Endodermal cell (in vitro differentiated cells): Measurements from ENCODE around the gene IL10RB. TPM values are rescaled to one million over a fixed set of nuclear protein-coding genes. Genes with fewer than 3 reads are reported as not detected.

ENCODE experiments used
- DNase-seq: peaks from one replicate; pipeline ENCODE4 v3.0.0-alpha.2; 2017
- H3K27ac ChIP-seq: 2 replicates; pipeline ENCODE4 v1.5.1; 2013; ENCODE audit warnings: mild to moderate bottlenecking, low read depth, low read length, moderate library complexity
- H3K27me3 ChIP-seq: 2 replicates; pipeline ENCODE4 v1.6.1; 2013; ENCODE audit warnings: mild to moderate bottlenecking, low read length, moderate library complexity; ENCODE audit not compliant: insufficient read depth, control insufficient read depth, poor library complexity, severe bottlenecking
- H3K36me3 ChIP-seq: 2 replicates; pipeline ENCODE4 v1.7.0; 2013; ENCODE audit warnings: mild to moderate bottlenecking, low read length, moderate library complexity; ENCODE audit not compliant: control insufficient read depth, insufficient read depth
- H3K4me1 ChIP-seq: one replicate; pipeline ENCODE4 v1.7.0; 2013; ENCODE audit warnings: low read length; ENCODE audit not compliant: control insufficient read depth, insufficient read depth
- H3K4me3 ChIP-seq: 2 replicates; pipeline ENCODE4 v1.5.1; 2013; ENCODE audit warnings: mild to moderate bottlenecking, low read length, moderate library complexity
- H3K9ac ChIP-seq: 2 replicates; pipeline ENCODE4 v1.6.1; 2013; ENCODE audit warnings: mild to moderate bottlenecking, low read length, moderate library complexity; ENCODE audit not compliant: poor library complexity, severe bottlenecking; ENCODE audit errors: extremely low read depth
- H3K9me3 ChIP-seq: 2 replicates; pipeline ENCODE4 v1.6.1; 2013; ENCODE audit warnings: mild to moderate bottlenecking, low read length, moderate library complexity; ENCODE audit not compliant: control insufficient read depth
- H3K27ac Mint-ChIP-seq: 2 replicates; pipeline ENCODE4 v1.8.0; 2020; ENCODE audit warnings: mixed read lengths
- H3K27me3 Mint-ChIP-seq: 2 replicates; pipeline ENCODE4 v1.8.0; 2021; ENCODE audit warnings: mild to moderate bottlenecking, mixed read lengths; ENCODE audit not compliant: insufficient read depth
- H3K36me3 Mint-ChIP-seq: 2 replicates; pipeline ENCODE4 v1.8.0; 2020; ENCODE audit warnings: low read depth, mixed read lengths
- H3K4me1 Mint-ChIP-seq: 2 replicates; pipeline ENCODE4 v1.8.0; 2020; ENCODE audit warnings: mixed read lengths
- H3K4me3 Mint-ChIP-seq: 2 replicates; pipeline ENCODE4 v1.8.0; 2020; ENCODE audit warnings: mild to moderate bottlenecking, moderate library complexity, mixed read lengths
- H3K9me3 Mint-ChIP-seq: 2 replicates; pipeline ENCODE4 v1.8.0; 2020; ENCODE audit warnings: mild to moderate bottlenecking, mixed read lengths
- WGBS, 2 experiments: methylation state at CpG; one replicate each; pipeline versions ENCODE4 v1.1.5 to v1.1.7; 2013; ENCODE audit warnings: missing lambda C conversion rate in 2 of 2, mixed read lengths in 1 of 2; ENCODE audit not compliant: insufficient coverage in 1 of 2, insufficient read length in 1 of 2; 5-methylcytosine and 5-hydroxymethylcytosine counted together
- total RNA-seq, 2 donors: library from RNA; stranded (reverse); fragmentation: NEBNext Ultra II Directional in 1 of 2; extraction: Animal tissue kit (Norgen Biotek cat#: 25700) in 1 of 2; gene quantifications; 2 replicates in 1 of 2; 3 replicates in 1 of 2; pipeline ENCODE4 v1.2.1, GENCODE V29; 2021
- TF ChIP-seq, protein P1 (sequence below): fragments of 200-600 bp; sonication (generic); conservative IDR thresholded peaks from 2 replicates; pipeline ENCODE4 v1.5.0; 2021; ENCODE audit warnings: antibody characterized with exemption, mild to moderate bottlenecking

The IL10RB gene
- total RNA-seq, 2 donors from 2014 or later = 4.1 to 5.3 TPM

DNA sequence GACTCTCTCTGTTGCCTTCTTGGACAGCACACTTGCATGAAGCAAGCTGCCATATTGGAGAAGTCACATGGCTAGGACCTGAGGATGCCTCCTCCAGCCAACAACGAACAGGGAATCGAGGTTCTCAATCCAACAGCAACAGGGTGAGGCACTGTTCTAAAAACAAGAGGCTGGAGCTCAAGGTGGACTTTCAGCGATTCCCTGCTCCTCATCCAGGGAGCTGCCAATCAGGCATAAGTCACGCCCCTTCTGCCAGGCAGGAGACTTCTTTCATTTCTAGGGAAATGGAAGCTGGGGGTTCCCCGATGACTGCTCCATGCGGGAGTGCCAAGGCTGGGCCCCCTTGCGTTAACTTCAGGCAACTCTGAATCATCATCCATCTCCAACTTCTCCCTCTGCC lies 35.9 kb downstream of the IL10RB start:
- DNase-seq = no peak
- H3K4me3 Mint-ChIP-seq = no peak overlapping the region
- H3K27ac Mint-ChIP-seq = no peak overlapping the region
- no peaks in the 10 kb centered on the region for H3K27me3 ChIP-seq
- H3K4me3 ChIP-seq = no peak overlapping the region
- no peaks in the 10 kb centered on the region for H3K4me1 ChIP-seq
- no peaks in the 10 kb centered on the region for H3K27me3 Mint-ChIP-seq
- H3K9me3 Mint-ChIP-seq = no peaks in the 10 kb centered on the region
- TF ChIP-seq, protein P1, sequence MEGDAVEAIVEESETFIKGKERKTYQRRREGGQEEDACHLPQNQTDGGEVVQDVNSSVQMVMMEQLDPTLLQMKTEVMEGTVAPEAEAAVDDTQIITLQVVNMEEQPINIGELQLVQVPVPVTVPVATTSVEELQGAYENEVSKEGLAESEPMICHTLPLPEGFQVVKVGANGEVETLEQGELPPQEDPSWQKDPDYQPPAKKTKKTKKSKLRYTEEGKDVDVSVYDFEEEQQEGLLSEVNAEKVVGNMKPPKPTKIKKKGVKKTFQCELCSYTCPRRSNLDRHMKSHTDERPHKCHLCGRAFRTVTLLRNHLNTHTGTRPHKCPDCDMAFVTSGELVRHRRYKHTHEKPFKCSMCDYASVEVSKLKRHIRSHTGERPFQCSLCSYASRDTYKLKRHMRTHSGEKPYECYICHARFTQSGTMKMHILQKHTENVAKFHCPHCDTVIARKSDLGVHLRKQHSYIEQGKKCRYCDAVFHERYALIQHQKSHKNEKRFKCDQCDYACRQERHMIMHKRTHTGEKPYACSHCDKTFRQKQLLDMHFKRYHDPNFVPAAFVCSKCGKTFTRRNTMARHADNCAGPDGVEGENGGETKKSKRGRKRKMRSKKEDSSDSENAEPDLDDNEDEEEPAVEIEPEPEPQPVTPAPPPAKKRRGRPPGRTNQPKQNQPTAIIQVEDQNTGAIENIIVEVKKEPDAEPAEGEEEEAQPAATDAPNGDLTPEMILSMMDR = no peak
- H3K27ac ChIP-seq = no peak overlapping the region
- no peak overlapping the region for H3K9ac ChIP-seq
- H3K9me3 ChIP-seq = no peaks in the 10 kb centered on the region
- H3K4me1 Mint-ChIP-seq = peaks cover 8% of the 10 kb centered on the region
- no peaks in the 10 kb centered on the region for H3K36me3 Mint-ChIP-seq
- 88 to 96% methylated on average over 4 to 7 of the region's 7 CpGs for WGBS, 2 experiments
- H3K36me3 ChIP-seq = no peaks in the 10 kb centered on the region

DNA sequence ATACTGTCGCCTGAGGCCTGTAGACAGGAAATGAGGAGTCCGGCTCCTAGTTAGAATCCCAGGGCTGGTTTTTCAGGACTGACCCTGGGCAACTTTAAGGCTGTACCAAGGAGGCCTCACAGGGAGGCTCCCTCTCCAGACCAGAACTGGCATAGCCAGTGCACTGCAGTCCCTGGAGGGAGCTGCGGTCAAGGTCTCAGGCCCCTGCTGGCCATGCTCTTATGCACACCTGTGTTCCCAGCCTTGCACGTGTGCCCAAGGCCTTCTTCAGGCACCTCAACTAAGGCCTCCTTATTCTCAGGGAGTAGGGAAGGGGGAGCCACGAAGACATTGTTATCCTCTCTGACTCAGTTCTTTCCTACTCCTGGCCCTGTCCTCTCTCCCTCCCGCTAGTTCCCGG lies 36.6 kb downstream of the IL10RB start:
- peak; percentile 75 for DNase-seq
- H3K9me3 Mint-ChIP-seq = no peaks in the 10 kb centered on the region
- no peak overlapping the region for H3K4me3 Mint-ChIP-seq
- Histone ChIP-seq H3K9ac (no peak overlapping the region), H3K9me3 (no peaks in the 10 kb centered on the region), H3K36me3 (no peaks in the 10 kb centered on the region), H3K27me3 (no peaks in the 10 kb centered on the region), H3K4me1 (no peaks in the 10 kb centered on the region), H3K4me3 (no peak overlapping the region), H3K27ac (no peak overlapping the region)
- H3K4me1 Mint-ChIP-seq = peaks cover 8% of the 10 kb centered on the region
- no peak overlapping the region for H3K27ac Mint-ChIP-seq
- H3K27me3 Mint-ChIP-seq = no peaks in the 10 kb centered on the region
- 89 to 93% methylated on average over 4 to 7 of the region's 7 CpGs for WGBS, 2 experiments
- H3K36me3 Mint-ChIP-seq = no peaks in the 10 kb centered on the region
- TF ChIP-seq, protein P1 = peak; percentile 77

DNA sequence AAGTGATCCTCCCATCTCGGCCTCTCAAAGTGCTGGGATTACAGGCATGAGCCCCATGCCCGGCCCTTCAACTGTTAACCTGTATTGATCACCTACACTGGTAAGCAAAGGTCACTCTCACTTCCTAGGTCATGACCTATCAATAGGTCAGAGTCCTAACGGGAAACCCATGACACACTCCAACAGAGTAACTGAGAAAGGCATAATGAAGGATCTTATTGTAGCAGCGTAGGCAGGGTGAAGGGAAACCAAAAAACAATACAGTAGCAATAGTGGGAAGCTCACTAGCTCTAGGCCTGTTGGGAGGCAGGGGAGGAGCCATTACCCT lies 39.1 kb downstream of the IL10RB start:
- TF ChIP-seq, protein P1 = no peak
- Histone ChIP-seq H3K4me3 (no peak overlapping the region), H3K9ac (no peak overlapping the region), H3K36me3 (no peaks in the 10 kb centered on the region), H3K27ac (no peak overlapping the region), H3K27me3 (no peaks in the 10 kb centered on the region), H3K4me1 (no peaks in the 10 kb centered on the region), H3K9me3 (peaks cover 6% of the 10 kb centered on the region)
- Mint-ChIP-seq H3K4me1 (peaks cover 8% of the 10 kb centered on the region), H3K9me3 (no peaks in the 10 kb centered on the region), H3K36me3 (no peaks in the 10 kb centered on the region), H3K27me3 (no peaks in the 10 kb centered on the region), H3K4me3 (no peak overlapping the region), H3K27ac (no peak overlapping the region)
- DNase-seq = no peak
- 83 to 91% methylated on average over 4 of the region's 4 CpGs for WGBS, 2 experiments
